GM13976 (cell line): ENCODE results near the gene OR52A1.

Experiments
- DNase-seq: peaks from one replicate; pipeline ENCODE4 v3.0.0; 2012; ENCODE audit warnings: low spot score
- CTCF ChIP-seq: IDR thresholded peaks from 2 replicates; pipeline ENCODE4 v1.5.1; 2012; ENCODE audit warnings: borderline replicate concordance, mild to moderate bottlenecking; ENCODE audit not compliant: insufficient read depth; ENCODE audit errors: extremely low read depth, missing control alignments, control extremely low read depth
- in situ Hi-C: fragments of 300-500 bp; cut with MboI; formaldehyde crosslinking; loops from one replicate; pipeline ENCODE4 v1.12.0; 2022; ENCODE audit warnings: low sequenced_read_pairs, mixed read lengths, inconsistent platforms; ENCODE audit not compliant: unreplicated experiment

The OR52A1 gene

DNA sequence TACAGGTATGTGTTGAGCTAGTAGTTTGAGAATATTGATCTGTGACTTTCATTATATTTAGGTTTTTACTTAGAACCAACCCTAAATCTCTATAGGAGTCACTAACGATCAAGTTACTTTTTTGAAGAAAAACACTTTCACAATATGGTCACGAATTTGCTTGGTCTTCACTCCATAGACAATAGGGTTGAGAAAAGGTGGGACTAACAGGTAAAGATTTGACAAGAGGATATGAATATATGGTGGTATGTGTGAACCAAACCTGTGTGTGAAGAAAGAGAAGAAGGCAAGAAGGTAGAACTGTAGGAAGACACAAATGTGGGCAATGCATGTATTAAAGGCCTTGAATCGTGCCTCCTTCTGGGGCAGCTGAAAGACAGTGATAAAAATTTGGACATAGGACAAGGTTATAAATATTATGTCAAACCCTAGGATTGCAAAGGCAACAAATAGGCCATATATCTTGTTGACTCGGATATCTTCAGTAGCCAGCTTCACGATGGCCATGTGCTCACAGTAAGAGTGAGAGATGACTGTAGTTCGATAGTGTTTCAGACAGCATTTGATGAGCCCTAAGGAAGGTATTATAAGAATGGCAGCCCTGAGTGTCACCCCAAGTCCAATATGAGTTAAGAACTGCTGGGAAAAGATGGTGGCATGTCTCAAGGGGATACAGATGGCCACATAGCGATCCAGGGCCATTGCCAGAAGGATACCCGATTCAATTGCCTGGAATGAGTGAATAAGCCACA is 22.8 kb downstream of the OR52A1 start:
- no peak for TF ChIP-seq CTCF
- DNase-seq = no peak
- in situ Hi-C loops = loop anchor here (25.0 kb wide), 1 partner anchor 256 kb away; the partner anchor contains the start of gene OR51M1

GRCh38 chr11:5129457-5129877 is 25.1 kb downstream of the OR52A1 start:
- no peak for DNase-seq
- in situ Hi-C loops = loop anchor here (25.0 kb wide), 1 partner anchor 258 kb away; the partner anchor contains the start of gene OR51M1
- no peak for TF ChIP-seq CTCF

DNA sequence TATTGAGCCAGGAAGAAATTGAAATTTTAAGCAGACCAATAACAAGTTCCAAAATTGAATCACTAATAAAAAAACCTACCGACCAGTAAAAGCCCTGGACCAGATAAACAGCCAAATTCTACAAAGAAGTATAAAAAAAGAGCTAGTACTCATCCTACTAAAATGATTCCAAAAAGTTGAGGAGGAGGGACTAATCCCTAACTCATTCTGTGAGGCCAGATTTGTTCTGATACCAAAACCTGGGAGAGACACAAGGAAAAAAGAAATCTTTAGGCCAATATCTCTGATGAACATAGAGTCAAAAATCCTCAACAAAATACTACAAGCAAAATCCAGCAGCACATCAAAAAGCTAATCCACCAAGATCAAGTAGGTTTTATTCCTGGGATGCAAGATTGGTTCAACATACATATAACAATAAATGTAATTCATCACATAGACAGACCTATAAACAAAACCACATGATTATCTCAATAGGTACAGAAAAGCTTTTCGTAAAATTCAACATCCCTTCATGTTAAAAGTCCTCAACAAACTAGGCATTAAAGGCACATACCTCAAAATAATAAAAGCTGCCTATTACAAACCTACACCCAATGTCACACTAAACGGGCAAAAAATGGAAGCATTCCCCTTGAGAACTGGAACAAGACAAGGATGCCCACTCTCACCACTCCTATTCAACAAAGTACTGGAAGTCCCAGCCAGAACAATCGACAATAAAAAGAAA is 29.5 kb downstream of the OR52A1 start:
- DNase-seq = no peak
- in situ Hi-C loops = loop anchor here (25.0 kb wide), 1 partner anchor 262 kb away; the partner anchor contains the start of gene OR51M1
- no peak for TF ChIP-seq CTCF

- TF ChIP-seq CTCF = peak; percentile 75
- DNase-seq = peak; percentile 19
- in situ Hi-C loops = no loop called here
These were observed 30.6 kb downstream of the OR52A1 start for GRCh38 chr11:5123802-5124521.

- no peak for DNase-seq
- TF ChIP-seq CTCF = no peak
- in situ Hi-C loops = no loop called here
These were observed 35.7 kb downstream of the OR52A1 start for GRCh38 chr11:5118893-5119292.

GRCh38 chr11:5117588-5117987 is 37.0 kb downstream of the OR52A1 start:
- no peak for TF ChIP-seq CTCF
- in situ Hi-C loops = no loop called here
- no peak for DNase-seq
